NCI-H774 (cell line): Measurements from ENCODE around the gene STING1.
"Not testable (repeated sequence)": the region's sequence is repeated elsewhere in the genome, so short reads cannot be mapped to it uniquely, and the experiment has no call there.

ENCODE experiments used
- DNase-seq: peaks from one replicate; lab custom pipeline; 2025; lab: John Stamatoyannopoulos, UW

STING1 gene

DNA sequence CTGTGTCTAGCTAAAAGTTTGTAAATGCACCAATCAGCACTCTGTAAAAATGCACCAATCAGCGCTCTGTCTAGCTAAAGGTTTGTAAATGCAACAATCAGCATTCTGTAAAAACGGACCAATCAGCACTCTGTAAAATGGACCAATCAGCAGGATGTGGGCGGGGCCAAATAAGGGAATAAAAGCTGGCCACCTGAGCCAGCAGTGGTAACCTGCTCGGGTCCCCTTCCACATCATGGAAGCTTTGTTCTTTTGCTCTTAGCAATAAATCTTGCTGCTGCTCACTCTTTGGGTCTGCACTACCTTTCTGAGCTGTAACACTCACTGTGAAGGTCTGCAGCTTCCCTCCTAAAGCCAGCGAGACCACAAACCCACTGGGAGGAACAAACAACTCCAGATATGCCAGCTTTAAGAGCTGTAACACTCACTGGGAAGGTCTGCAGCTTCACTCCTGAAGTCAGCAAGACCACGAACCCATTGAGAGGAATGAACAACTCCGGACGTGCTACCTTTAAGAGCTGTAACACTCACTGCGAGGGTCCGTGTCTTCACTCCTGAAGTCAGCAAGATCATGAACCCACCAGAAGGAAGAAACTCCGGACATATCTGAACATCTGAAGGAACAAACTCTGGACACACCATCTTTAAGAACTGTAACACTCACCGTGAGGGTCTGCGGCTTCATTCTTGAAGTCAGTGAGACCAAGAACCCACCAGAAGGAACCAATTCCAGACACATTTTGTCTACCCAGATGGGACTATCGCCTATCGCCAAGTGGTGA, 20.7 kb upstream of the STING1 start:
- not testable (repeated sequence) for DNase-seq

DNA sequence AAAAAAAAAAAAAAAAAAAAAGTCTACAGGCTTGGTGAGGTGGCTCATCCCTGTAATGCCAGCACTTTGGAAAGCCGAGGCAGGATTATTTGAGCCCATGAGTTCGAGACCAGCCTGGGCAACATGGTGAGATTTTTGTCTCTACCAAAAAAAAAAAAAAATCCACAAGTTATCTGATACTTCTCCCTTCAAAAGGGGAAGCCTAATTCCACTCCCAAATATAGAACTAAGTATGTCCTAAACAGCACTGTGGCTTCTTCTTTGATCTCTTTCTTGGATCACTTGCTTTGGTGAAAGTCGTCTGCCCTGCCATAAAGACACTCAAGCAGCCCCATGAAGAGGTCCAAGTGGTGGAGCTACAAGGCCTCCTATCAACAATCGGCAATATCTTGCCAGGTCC, 18.8 kb upstream of the STING1 start:
- no peak for DNase-seq

DNA sequence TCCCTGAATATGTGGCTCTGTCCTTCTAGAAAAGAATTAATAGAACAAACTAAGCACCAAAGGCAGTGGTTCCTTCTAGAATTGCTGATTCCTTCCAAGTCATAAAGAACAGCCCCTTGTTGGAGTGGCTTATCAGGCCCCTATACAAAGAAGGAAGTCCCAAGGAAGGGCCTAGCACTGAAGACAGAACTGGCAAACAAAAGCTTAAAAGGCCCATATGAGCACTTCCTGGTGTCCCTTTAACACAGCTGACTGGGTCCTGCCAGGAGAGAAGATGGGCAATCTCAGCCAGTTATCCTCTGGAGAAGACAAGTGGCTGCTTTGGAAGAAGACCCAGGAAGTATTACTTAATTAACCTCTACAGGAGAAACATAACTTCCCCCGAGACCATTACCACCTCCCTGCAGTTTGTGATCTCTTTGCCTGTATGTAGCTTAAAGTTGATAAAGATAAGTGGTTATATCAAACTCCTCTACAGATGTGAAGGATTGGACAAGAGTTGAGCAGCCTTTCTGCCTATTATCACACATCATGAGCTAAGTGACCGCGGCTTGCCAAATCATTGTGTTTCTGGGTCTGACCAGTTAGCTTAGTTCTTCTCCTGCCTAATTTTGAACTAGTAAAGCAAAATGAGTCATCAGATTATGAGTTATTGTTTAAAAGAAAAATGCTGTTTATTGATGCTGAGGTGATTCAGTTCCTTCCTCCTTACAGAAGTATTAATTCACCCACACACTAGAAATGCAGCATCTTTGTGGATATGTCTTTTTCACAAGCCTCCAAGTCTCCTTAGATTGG, 13.3 kb upstream of the STING1 start:
- DNase-seq, result no peak

DNA sequence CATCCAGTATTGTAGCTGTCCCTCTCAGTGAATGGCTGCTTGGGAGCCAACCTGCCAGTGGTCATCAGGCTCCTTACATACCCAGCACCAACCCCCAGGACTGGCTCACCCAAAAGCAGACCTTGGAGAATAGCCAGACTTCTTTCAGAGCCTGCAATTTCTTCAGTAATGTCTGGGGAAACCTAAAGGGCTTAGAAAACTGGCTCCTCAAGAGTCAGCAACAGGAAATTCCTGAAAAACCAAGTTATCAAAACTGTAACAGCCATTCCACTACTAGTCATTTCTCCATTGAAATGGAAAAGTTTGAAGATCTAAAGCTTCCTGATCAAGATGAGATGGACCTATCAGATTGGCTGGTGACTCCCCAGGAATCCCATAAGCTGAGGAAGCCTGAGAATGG, 12.3 kb upstream of the STING1 start:
- DNase-seq, result no peak

DNA sequence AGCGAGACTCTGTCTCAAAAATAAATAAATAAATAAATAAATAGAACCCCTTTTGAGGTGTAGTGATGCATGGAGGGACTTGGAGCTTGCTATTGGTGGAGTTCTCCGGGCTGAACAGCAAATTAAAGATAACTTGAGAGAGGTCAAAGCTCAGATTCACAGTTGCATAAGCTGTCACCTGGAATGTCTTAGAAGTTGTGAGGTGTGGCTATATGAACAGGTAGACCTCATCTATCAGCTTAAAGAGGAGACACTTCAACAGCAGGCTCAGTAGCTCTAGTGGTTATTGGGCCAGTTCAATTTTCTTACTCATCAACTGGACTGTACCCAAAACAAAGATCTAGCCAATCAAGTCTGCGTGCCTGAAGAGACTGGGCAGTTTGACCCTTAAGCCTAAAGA, 11.7 kb upstream of the STING1 start:
- no peak for DNase-seq

DNA sequence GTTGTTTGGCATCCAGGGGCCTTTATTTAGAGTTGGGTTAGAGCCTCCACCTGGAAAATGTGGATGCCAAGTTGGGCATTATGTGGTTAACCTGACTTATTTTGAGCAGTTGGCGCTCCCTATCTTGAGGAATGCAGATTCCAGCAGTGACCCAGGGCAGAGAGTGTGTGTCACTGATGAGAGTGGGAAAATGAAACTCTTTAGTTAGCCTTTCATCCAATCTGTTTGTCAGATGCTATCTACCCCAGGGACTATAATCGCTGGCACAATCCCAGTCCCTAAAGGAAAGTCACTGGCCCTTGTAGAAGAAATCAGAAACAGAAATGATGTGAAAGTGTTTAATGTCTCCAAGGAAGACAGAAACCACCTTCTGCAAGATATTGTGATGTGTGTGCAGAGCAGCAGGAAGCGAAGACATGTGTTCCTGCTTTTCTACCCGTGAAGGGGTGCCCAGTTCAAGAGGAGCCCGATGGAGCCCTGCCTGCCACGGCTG, 10.2 kb upstream of the STING1 start:
- no peak for DNase-seq

DNA sequence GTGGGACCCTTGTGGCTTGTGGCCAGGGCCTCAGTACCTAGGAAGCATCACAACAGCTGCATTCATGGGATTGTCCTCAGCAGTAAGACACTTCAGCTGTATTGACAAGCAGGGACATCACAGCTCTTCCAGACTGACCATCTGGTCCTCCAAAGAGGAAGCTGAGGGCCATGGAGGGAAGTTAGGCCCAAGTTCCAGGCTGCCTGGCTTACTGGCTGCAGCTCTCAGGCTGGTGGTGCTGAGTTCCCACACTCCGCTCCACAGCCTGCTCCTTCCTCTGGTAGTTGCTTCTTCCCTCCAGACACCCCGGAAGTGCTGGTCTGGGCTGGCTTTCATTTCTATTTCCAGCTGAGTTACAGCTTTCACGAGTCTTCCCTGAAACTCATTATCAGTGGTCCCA, 5.7 kb upstream of the STING1 start:
- no peak for DNase-seq

DNA sequence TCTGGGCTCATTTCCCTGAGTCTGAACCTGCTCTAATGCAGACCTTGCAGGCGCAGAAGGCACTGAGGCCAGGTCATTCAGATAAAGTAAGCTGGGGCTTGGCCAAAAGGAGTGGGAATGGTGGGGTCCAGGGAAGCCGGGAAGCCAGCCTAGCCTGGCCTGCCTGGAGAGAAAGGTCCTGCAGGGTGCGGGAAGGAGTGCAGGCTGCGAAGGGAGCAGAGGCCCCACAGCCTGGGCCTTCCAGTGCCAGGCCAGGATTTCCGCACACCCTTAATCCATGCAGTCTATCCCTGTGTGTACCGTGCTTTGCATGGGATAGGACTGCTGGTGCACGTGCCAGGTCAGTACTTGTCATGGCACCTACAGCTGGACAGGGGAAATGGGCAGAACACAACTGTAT, 3.6 kb upstream of the STING1 start:
- no peak for DNase-seq

DNA sequence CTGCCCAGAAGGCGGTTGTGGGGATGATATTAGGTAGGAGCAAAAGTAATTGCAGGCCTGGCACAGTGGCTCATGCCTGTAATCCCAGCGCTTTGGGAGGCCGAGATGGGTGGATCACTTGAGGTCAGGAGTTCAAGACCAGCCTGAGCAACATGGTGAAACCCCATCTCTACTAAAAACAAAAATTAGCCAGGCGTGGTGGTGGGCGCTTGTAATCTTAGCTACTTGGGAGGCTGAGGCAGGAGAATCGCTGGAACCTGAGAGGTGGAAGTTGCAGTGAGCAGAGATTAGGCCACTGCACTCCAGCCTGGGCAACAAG, 291 bp upstream of the STING1 start:
- not testable (repeated sequence) for DNase-seq

DNA sequence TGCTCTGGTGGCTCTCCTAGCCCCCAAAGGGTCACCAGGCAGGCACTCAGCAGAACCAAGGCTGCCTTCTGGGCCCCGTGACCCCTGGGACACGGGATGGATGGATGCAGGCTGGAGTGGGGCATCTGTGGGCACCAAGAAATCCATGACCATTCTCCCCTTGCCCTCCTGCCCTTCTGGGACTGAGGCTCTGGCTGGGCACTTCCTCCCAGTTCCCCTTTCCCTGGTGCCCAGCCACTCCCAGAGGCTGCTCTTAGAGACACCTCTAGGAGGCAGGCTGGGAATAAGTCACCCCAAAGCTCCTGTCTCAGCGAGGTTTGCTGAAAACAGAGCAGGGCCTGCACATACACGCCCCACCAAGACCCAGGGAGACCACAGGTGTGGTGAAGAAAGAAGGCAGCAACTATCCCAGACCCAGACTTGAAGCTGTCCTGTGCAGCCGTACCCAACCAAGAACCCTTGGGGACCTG, 943 bp downstream of the STING1 start:
- DNase-seq, result no peak

DNA sequence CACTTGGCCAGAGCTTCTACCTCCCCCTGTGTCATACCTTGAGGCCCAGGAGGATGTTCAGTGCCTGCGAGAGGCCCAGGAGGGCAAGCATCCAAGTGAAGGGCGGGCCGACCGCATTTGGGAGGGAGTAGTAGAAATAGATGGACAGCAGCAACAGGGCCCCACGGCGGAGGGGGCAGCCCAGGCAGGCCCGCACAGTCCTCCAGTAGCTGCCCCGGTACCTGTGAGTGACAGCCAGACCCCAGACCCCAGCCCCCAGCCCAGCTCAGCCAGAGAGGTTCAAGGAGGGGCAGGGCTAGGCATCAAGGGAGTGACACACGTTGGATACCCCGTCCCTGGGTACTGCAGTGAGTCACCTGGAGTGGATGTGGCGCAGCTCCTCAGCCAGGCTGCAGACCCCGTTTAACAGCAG, 1.4 kb downstream of the STING1 start:
- DNase-seq, result no peak

DNA sequence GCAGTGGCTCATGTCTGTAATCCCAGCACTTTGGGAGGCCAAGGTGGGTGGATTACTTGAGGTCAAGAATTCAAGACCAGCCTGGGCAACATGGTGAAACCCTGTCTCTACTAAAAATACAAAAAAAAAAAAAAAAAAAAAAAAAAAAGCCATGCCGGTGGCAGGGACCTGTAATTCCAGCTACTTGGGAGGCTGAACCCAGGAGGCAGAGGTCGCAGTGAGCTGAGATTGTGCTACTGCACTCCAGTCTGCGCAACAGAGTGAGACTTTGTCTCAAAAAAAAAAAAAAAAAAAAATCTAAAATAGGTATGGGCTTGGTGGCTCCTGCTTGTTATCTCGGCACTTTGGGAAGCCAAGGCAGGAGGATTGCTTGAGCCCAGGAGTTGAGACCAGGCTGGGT, 2.8 kb downstream of the STING1 start:
- DNase-seq, result not testable (repeated sequence)

DNA sequence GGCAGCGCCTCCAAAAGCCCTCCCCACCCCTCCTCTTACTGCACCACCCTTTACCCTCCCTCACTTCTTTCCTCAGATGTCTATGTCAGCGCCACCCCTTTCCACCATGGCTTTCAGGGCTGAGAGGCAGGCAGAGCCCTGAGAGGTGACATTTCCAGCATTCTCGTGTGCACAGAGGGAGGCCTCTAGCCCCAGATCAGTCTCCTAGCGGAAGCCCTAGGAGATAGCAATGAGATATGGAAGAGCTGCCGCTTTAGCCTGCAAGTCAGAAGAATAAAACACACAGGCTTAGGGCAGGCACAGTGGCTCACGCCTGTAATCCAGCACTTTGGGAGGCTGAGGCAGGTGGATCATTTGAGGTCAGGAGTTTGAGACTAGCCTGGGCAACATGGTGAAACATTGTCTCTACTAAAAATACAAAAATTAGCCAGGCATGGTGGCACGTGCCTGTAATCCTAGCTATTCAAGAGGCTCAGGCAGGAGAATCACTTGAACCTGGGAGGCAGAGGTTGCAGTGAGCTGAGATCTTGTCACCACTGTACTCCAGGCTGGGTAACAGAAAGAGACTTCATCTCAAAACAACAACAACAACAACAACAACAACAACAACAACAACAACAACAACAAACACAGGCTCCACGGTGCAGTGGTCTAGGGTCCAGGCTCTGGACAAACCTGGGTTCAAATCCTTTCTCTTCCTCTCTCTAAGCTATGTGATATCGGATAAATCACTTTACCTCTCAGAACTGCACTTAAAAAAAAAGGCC, 3.7 kb downstream of the STING1 start:
- DNase-seq, result not testable (repeated sequence)

DNA sequence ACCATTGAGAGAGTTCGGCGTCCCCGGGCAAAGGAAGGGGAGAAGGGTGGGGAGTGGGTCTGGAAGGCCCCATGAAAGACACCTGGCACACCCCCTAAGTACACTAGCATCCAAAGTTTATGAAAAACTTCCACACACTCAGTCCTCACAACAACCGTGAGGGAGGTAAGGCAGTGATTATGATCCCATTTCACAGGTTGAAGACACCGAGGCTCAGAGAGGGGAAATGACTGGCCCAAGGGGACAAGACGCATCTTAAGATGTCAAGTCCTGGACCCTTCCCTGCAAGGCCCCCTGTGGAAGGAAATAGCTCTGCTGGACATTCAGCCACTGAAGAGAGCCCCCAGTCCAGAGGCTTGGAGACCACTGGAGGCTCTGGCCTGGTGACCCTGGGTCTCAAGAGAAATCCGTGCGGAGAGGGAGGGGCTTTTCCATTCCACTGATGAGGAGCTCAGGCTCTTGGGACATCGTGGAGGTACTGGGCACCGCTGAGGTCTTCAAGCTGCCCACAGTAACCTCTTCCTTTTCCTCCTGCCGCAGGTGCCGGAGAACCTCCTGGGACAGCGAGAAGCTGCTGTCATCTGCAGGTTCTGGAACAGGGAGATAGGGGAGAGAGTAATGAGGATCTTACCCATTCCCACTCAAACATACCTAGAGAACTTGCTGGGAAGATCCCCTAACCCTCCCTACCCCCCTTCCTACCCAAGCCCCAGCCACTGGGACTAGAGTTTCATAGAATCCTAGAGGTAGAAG, 6.5 kb downstream of the STING1 start:
- DNase-seq, result no peak

DNA sequence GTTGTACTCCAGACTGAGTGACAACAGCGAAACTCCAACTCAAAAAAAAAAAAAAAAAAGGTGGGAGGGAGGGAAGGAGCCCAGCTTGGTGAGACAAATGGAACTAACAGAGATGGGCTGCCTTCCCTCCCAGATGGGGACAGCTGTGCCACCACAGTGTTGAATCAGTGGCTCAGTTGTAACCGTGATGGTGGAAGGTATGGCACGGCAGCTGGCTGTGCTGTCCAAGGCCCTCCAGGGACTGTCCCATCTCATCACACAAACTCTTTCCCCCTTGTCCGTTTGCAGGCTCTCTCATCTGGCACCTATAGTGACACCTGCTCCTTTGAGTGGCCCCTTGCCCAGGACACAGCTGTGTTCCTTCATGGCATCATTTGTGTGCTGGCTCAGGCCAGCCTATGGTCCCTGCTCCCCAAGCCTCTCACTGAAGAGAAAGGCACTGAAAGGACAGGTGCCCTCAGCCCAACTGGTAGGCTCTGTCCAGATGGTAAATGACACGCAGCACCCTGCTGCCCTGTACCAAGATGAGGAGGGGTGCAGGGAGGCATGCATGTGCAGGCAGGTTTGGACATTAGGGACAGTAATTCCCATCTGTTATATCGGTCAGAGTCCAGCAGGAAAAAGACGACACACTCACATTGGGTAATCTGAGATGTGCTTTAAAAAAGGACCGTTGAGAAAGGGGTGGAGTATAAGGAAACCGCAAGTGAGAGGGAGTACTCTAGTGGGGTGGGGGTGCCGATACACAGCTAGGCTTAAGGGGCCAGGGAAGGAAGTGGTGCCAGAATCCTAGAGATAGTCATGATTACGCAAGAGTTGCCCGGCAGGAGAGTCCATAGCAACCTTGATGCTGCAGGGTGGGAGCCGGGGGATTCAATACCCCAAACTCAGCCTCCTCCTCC, 7.4 kb downstream of the STING1 start:
- DNase-seq, result no peak

DNA sequence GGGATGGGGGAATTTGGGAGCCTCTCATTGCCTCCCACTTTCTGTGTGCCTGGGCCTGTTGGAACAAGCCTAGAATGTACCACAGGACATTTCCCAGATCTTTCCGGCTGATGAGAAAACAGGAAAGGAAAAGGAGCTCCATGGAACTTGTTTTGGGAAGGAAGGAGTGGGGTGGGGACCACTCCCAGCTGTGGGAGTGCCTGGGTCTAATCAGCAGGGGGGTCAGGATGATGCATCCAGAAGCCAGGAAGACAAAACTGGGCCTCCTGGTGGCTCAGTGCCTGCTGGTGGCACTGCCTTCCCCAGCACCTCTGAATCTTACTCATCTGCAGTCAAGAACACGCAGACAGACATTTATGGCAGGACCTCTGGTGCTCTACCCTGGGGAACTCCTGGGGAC, 9.0 kb downstream of the STING1 start:
- no peak for DNase-seq

DNA sequence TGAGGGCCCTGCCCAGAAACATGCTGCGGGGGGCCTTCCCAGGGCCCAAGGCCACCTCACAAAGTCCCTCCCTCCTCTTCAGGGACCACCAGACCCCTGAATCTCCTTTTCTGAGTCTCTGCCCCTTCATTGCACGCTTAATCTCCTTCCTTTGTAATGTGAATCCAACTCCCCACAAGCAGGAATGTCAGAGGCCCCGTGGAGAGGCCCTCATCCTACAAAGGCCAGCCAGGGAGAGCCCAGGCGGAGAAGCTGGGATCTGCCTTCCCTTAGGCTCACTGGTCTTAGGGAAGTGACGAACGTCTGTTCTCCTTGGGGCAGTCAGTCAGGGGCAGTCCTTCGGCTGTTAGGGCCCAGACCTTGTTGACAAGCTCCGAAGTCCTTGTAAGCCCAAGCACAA, 9.5 kb downstream of the STING1 start:
- no peak for DNase-seq

DNA sequence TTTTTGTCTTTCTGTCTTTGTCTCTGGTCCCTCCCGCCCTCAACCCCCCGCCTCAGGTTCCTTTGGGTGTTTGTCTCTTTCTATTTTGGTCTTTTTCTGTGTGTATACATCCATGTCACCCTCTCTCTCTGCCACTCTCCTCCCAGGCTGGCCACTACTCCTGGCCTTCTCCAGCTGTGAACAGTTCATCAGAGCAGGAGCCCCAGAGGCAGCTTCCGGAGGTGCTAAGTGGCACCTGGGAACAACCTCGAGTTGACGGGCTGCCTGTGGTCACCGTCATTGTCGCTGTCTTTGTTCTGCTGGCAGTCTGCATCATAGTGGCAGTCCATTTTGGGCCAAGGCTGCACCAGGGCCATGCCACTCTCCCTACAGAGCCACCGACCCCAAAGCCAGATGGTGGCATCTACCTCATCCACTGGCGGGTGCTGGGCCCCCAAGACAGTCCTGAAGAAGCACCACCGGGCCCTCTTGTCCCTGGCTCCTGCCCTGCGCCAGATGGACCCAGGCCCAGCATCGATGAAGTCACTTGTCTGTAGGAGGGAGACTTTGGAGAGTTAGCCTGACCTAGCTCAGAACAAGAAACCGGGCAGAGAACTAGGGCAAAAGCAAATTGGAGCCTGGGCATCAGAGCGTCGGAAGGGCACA, 10.1 kb downstream of the STING1 start:
- no peak for DNase-seq

DNA sequence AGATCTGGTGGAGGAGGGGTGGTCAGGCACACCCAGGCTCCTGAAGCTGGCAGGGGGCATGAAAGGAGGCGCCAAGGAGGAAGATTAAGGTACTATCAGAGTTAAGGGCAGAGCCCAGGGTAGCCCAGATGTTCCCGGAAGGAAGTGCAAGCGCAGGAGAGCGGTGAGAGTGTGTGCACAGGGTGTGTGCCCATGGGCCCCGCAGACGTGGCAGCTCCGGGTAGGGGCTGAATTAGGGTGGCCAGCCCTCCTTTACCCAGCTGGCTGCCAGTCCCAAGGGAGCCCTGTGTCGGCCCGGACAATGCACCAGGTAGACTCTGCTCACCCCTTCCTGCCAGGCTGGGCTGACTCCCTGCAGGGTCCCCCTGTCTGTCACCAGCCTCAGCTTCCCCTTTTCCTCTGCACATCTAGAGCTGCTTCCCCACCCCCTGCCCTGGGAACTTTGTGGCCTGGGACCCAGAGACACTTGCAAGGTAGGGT, 11.7 kb downstream of the STING1 start, which contains the start of gene SMIM33:
TSS of gene SMIM33 (plus strand) at position 184 of the 480 bp plus-strand sequence. CDS start at position 302, 118 bp downstream.
- DNase-seq, result no peak

DNA sequence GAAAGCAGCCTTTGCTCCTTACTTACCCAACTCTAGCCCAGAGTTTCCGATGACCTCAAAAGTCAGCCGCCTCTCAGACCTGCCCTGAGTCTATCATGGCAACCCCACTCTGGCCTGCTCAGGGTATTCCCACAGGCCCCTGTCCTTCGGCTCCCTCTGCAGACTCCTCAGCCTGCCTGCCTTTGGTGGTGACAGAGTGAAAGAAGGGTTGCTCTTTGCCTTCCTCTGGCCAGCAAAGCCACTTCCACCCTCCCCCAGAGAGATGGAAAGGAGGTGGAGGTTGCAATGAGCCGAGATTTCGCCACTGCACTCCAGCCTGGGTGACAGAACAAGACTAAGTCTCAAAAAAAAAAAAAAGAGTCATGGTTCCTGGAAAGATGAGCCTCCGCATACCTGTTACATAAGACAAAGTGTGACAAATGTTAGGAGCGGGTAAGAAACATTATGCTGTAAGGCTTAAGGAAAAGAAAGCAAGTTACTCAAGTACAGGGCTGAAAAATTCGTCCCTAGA, 14.1 kb downstream of the STING1 start:
- no peak for DNase-seq
